CD4-positive, CD25-positive, alpha-beta regulatory T cell (primary cell): ENCODE measurements around the gene THRSP. TPM values are rescaled to one million over a fixed set of nuclear protein-coding genes. Genes with fewer than 3 reads are reported as not detected.
A peak's percentile ranks its signal among the peaks of the same experiment; 100 is the strongest.

ENCODE experiments used
- ATAC-seq, 2 donors: fragments of 150-1000 bp; cut with Tn5 transposase; one replicate each; pipeline ENCODE4 v1.10.0; 2021; ENCODE audit warnings: low read depth in 2 of 2, moderate number of reproducible peaks in 2 of 2, moderate library complexity in 1 of 2
- DNase-seq, 3 donors: peaks; one replicate each; pipeline versions ENCODE4 v3.0.0 to v3.0.0-alpha.2; 2012 to 2022; ENCODE audit warnings: mixed read lengths in 1 of 3
- H3K27ac ChIP-seq: one replicate; pipeline ENCODE4 v1.7.0; 2013; ENCODE audit warnings: mild to moderate bottlenecking, low read length; ENCODE audit not compliant: insufficient read depth, poor library complexity, severe bottlenecking
- H3K27me3 ChIP-seq: one replicate; pipeline ENCODE4 v1.7.0; 2013; ENCODE audit warnings: low read length; ENCODE audit not compliant: control insufficient read depth, insufficient read depth
- H3K36me3 ChIP-seq: one replicate; pipeline ENCODE4 v1.7.0; 2013; ENCODE audit warnings: mild to moderate bottlenecking, low read length, moderate library complexity; ENCODE audit not compliant: control insufficient read depth, insufficient read depth
- H3K4me1 ChIP-seq: 2 replicates; pipeline ENCODE4 v1.7.0; 2013; ENCODE audit warnings: mild to moderate bottlenecking, low read length; ENCODE audit not compliant: insufficient read depth, control insufficient read depth, poor library complexity, severe bottlenecking
- H3K4me3 ChIP-seq: one replicate; pipeline ENCODE4 v1.7.0; 2013; ENCODE audit warnings: low read depth, mild to moderate bottlenecking, low read length, moderate library complexity
- H3K9me3 ChIP-seq, 2 experiments: 1 replicate in 1 of 2; 2 replicates in 1 of 2; pipeline ENCODE4 v1.7.0; 2013; ENCODE audit warnings: low read length in 2 of 2, mild to moderate bottlenecking in 1 of 2, moderate library complexity in 1 of 2; ENCODE audit not compliant: control insufficient read depth in 2 of 2
- H3K27ac Mint-ChIP-seq, 3 donors: one replicate each; pipeline ENCODE4 v1.8.0; 2020 to 2022; ENCODE audit warnings: mild to moderate bottlenecking in 3 of 3, mixed read lengths in 3 of 3, moderate library complexity in 2 of 3
- H3K27me3 Mint-ChIP-seq: one replicate; pipeline ENCODE4 v1.8.0; 2022; ENCODE audit warnings: mild to moderate bottlenecking, mixed read lengths
- H3K36me3 Mint-ChIP-seq: one replicate; pipeline ENCODE4 v1.8.0; 2020; ENCODE audit warnings: mixed read lengths
- H3K4me1 Mint-ChIP-seq, 4 donors: one replicate each; pipeline ENCODE4 v1.8.0; 2020 to 2022; ENCODE audit warnings: mixed read lengths in 4 of 4, mild to moderate bottlenecking in 1 of 4
- H3K4me3 Mint-ChIP-seq, 4 donors: one replicate each; pipeline ENCODE4 v1.8.0; 2020 to 2022; ENCODE audit warnings: mild to moderate bottlenecking in 4 of 4, mixed read lengths in 4 of 4, moderate library complexity in 3 of 4
- H3K9me3 Mint-ChIP-seq, 7 donors: one replicate each; pipeline ENCODE4 v1.8.0; 2020 to 2022; ENCODE audit warnings: mixed read lengths in 7 of 7, mild to moderate bottlenecking in 3 of 7, moderate library complexity in 2 of 7
- polyA plus RNA-seq, 4 donors: library from polyadenylated mRNA; unstranded; fragments of 300-500 nt; fragmentation: Illumina TruSeq; gene quantifications; one replicate each; pipeline ENCODE4 v1.2.3, GENCODE V29; 2021
- total RNA-seq: library from RNA; stranded (reverse); gene quantifications from one replicate; pipeline ENCODE4 v1.2.3, GENCODE V29; 2022

Gene THRSP
- total and polyA plus RNA-seq, 5 donors from 2014 or later = 0.20 TPM; not detected in 4

- Mint-ChIP-seq H3K27me3 (no peaks in the 10 kb centered on the region), H3K36me3 (peaks cover 46% of the 10 kb centered on the region), H3K4me1 (peaks cover 0 to 4% (median 4%) of the 10 kb centered on the region in 4 donors), H3K27ac (peak overlapping the region in 1 of 3 donors; percentile 54), H3K4me3 (no peak overlapping the region), H3K9me3 (peaks cover 0 to 1% (median 0%) of the 10 kb centered on the region in 7 donors)
- H3K36me3 ChIP-seq = peaks cover 37% of the 10 kb centered on the region
- DNase-seq (no peak), ATAC-seq (no peak)
- no peaks in the 10 kb centered on the region for H3K9me3 ChIP-seq
- H3K27ac ChIP-seq = no peak overlapping the region
- no peak overlapping the region for H3K4me3 ChIP-seq
- no peaks in the 10 kb centered on the region for H3K4me1 ChIP-seq
- no peaks in the 10 kb centered on the region for H3K27me3 ChIP-seq
Observed at GRCh38 chr11:78110351-78110750, 46.7 kb downstream of the THRSP start.

DNA sequence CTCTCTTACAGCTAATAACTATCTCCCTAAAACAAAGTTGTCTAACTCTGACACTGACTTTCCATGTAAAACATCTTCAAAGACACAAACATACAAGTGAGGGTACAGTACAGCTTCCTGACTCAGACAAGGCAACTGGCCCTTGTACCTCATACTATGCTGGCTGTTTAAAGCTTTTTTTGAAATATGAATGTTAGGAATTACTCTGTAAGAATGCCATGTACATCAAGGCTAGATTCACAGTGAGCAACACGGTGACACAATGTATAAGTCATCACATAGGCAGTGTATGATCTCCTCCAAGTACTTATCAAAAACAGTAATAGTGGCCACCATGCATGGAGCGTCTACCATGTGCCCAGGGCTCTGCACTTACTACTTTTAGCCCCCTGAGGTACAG, 47.2 kb downstream of the THRSP start:
- H3K36me3 ChIP-seq = peaks cover 37% of the 10 kb centered on the region
- no peaks in the 10 kb centered on the region for H3K4me1 ChIP-seq
- DNase-seq (no peak), ATAC-seq (no peak)
- no peak overlapping the region for H3K27ac ChIP-seq
- no peak overlapping the region for H3K4me3 ChIP-seq
- H3K27ac Mint-ChIP-seq = peak overlapping the region in 1 of 3 donors; percentile 54
- H3K36me3 Mint-ChIP-seq = peaks cover 44% of the 10 kb centered on the region
- H3K27me3 ChIP-seq = no peaks in the 10 kb centered on the region
- peaks cover 0 to 1% (median 0%) of the 10 kb centered on the region in 7 donors for H3K9me3 Mint-ChIP-seq
- H3K27me3 Mint-ChIP-seq = no peaks in the 10 kb centered on the region
- H3K4me3 Mint-ChIP-seq = no peak overlapping the region
- no peaks in the 10 kb centered on the region for H3K9me3 ChIP-seq
- peaks cover 0 to 4% (median 4%) of the 10 kb centered on the region in 4 donors for H3K4me1 Mint-ChIP-seq

GRCh38 chr11:78111298-78111697, 47.6 kb downstream of the THRSP start:
- peaks cover 0 to 1% (median 0%) of the 10 kb centered on the region in 7 donors for H3K9me3 Mint-ChIP-seq
- peaks cover 41% of the 10 kb centered on the region for H3K36me3 Mint-ChIP-seq
- Histone ChIP-seq H3K4me1 (no peaks in the 10 kb centered on the region), H3K27me3 (no peaks in the 10 kb centered on the region), H3K9me3 (no peaks in the 10 kb centered on the region), H3K4me3 (no peak overlapping the region), H3K27ac (no peak overlapping the region), H3K36me3 (peaks cover 37% of the 10 kb centered on the region)
- H3K27ac Mint-ChIP-seq = peak overlapping the region in 1 of 3 donors; percentile 38
- no peak for ATAC-seq
- no peak for DNase-seq
- H3K4me3 Mint-ChIP-seq = no peak overlapping the region
- H3K27me3 Mint-ChIP-seq = no peaks in the 10 kb centered on the region
- peaks cover 0 to 4% (median 4%) of the 10 kb centered on the region in 4 donors for H3K4me1 Mint-ChIP-seq

DNA sequence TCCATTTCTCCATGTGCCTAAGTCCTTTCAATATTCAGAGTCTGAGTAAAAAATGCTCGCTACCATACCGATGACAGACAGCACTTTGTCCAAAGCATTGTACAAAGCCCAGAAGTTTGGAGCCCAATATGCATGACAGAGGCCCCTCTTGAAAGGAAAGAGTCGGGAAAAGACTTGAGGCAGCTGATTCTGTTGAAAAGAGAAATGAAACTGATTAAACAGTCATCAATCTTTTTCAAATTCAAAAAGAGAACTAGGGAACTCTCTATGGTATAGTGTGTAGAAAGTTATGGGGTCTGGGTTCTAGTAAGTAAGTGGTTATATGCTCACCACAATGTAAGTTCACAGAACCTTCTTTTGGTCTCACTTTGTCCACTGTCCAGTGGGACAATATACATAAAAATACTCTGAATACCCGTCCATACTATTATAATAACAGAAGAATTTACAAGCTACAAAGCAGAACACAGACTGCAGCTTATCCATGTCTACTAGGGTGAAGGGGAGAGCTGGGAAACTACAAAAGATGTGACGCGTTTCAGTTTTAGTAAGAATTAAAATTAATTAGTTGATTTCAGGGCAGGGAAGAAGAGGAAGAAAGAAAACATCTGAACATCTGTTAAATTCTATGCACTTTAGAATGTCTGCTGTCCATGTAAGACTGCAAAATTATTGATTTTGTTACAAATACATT, 49.1 kb downstream of the THRSP start:
- DNase-seq (no peak), ATAC-seq (no peak)
- Mint-ChIP-seq H3K27ac (no peak overlapping the region), H3K9me3 (no peaks in the 10 kb centered on the region), H3K36me3 (peaks cover 41% of the 10 kb centered on the region), H3K27me3 (no peaks in the 10 kb centered on the region), H3K4me3 (no peak overlapping the region), H3K4me1 (peaks cover 0 to 8% (median 4%) of the 10 kb centered on the region in 4 donors)
- Histone ChIP-seq H3K36me3 (peaks cover 37% of the 10 kb centered on the region), H3K4me3 (no peak overlapping the region), H3K4me1 (no peaks in the 10 kb centered on the region), H3K9me3 (no peaks in the 10 kb centered on the region), H3K27ac (no peak overlapping the region), H3K27me3 (no peaks in the 10 kb centered on the region)

Other genes starting within 250 kb of the THRSP start
- gene RSF1, start 243.1 kb upstream of the THRSP start, total RNA-seq = 107 TPM
- gene RSF1, start 243.1 kb upstream of the THRSP start, polyA plus RNA-seq = 10 to 100 TPM; 26.7 to 34.8 (median 31.7) TPM
- gene AAMDC, start 242.7 kb upstream of the THRSP start, total RNA-seq = 4.8 TPM
- 10 to 100 TPM; 25.9 to 60.9 (median 31.1) TPM for gene AAMDC, start 242.7 kb upstream of the THRSP start, polyA plus RNA-seq
- 71.9 TPM for gene INTS4, start 69.2 kb upstream of the THRSP start, total RNA-seq
- 10 to 100 TPM; 35.7 to 44.5 (median 42.6) TPM for gene INTS4, start 69.2 kb upstream of the THRSP start, polyA plus RNA-seq
- gene KCTD14, start 40.6 kb upstream of the THRSP start, total RNA-seq = not detected
- 1 to 10 TPM in 1 of 4 donors, under 1 TPM in 3; 0.09 to 1.4 (median 0.41) TPM for gene KCTD14, start 40.6 kb upstream of the THRSP start, polyA plus RNA-seq
- 43.2 TPM for gene NDUFC2, start 16.0 kb downstream of the THRSP start, total RNA-seq
- gene NDUFC2, start 16.0 kb downstream of the THRSP start, polyA plus RNA-seq = 100 to 1,000 TPM; 170 to 222 (median 189) TPM
- 20.6 TPM for gene ALG8, start 75.8 kb downstream of the THRSP start, total RNA-seq
- 10 to 100 TPM; 52.7 to 56.3 (median 54.5) TPM for gene ALG8, start 75.8 kb downstream of the THRSP start, polyA plus RNA-seq
- gene KCTD21, start 124.8 kb downstream of the THRSP start, total RNA-seq = 3.8 TPM
- gene KCTD21, start 124.8 kb downstream of the THRSP start, polyA plus RNA-seq = 1 to 10 TPM; 1.4 to 3.3 (median 2.4) TPM
- 15.0 TPM for gene USP35, start 125.1 kb downstream of the THRSP start, total RNA-seq
- under 1 TPM; 0.11 to 0.84 (median 0.42) TPM for gene USP35, start 125.1 kb downstream of the THRSP start, polyA plus RNA-seq